PFSK-1 (cell line): ENCODE results near the gene TPGS2.

ENCODE experiments used
- POLR2AphosphoS5 ChIP-seq: IDR thresholded peaks from 2 replicates; pipeline ENCODE4 v1.6.1; 2012; ENCODE audit warnings: low read depth, mild to moderate bottlenecking, control low read depth, low read length, moderate library complexity
- REST ChIP-seq, 2 experiments: IDR thresholded peaks; 2 replicates each; pipeline versions ENCODE4 v1.6.1 to v1.8.0; 2011 to 2012; ENCODE audit warnings: low read depth in 2 of 2, low read length in 2 of 2, control low read depth in 1 of 2, inconsistent platforms in 1 of 2, mild to moderate bottlenecking in 1 of 2, moderate library complexity in 1 of 2; ENCODE audit not compliant: insufficient read depth in 1 of 2
- TAF1 ChIP-seq: IDR thresholded peaks from 2 replicates; pipeline ENCODE4 v1.6.1; 2012; ENCODE audit warnings: low read length, control low read depth, borderline replicate concordance; ENCODE audit not compliant: insufficient read depth

GRCh38 chr18:36766836-36767235 lies 62.0 kb downstream of the TPGS2 start:
- no peak for TF ChIP-seq POLR2AphosphoS5
- no peak for TF ChIP-seq TAF1
- no peak for TF ChIP-seq REST (IDR thresholded peaks at IDR 0.05; ENCODE audit: insufficient read depth in 1 of 2, low read depth in 2 of 2, low read length in 2 of 2)
